Measurements from ENCODE around the gene ARPC4. TPM values are rescaled to one million over a fixed set of nuclear protein-coding genes. Genes with fewer than 3 reads are reported as not detected.

ARPC4 gene
- total RNA-seq, 2 experiments from 2014 or later, result 299 to 300 TPM

DNA sequence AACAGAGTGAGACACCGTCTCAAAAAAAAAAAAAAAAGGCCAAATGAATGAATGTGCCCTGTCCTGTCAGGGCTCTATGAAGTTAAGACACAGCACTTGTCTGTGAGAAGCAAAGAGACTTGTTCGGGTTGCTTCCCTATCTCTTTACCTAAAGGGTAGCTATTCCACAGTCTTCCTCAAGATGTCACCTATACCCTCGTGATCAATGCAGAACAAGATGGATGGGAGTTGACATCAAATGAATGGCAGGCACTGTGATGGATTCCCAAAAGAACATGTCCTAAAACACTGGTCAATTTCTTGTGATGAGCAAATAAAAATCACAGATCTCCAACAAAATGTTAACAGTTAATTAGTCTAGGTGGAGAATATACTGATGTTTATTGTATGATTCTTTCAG is 10.1 kb upstream of the ARPC4 start:
- ChIA-PET CTCF (interaction anchor here (1.0 to 1.1 kb wide), 2 partner anchors 10 to 19 kb away, joined by 3 read pairs; partner anchors contain the start of gene ARPC4), POLR2A (interaction anchor here (1.7 kb wide), 1 partner anchor 10 kb away, joined by 5 read pairs; the partner anchor contains the start of genes ARPC4 and TADA3)

DNA sequence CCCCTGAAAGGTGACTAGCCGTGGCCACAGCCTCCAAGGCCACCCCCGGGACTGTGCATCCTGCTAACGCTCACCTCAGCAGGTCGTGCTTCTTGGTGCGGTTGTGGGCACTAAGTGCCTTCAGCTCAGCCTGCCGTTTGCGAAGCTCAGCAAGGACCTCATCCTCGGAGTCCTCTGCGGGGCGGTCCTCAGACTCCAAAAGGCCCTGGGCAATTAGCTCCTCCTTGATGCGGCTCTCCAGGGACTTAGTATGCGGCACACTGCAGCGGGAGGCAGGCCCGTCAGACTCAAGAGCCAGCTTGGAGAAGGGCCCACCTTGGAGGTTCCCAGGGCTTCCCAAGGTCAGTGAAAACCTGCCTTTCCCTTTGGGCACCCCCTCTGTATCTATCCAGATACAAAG is 8.9 kb upstream of the ARPC4 start:
- CTCF ChIA-PET, result no interaction called here
- POLR2A ChIA-PET, result no interaction called here

DNA sequence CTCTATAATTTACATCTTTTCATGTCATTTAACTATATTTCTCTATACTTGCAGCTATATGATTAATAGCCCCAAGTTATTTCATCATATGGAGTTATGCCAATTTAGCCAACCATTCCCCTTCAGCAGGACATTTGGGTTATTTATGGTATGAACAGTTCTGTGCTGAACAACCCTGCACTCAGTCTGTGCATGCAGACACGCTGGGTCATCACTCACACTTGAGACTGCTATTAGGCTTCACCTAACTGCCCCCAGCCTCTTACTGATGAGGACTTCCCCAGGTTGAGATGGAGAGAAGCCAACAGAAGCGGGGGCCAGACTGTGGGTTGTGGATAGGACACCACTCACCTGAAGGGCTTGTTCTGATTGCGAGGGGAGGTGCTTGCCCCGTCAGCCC is 7.9 kb upstream of the ARPC4 start:
- ChIA-PET POLR2A (no interaction called here), CTCF (no interaction called here)

DNA sequence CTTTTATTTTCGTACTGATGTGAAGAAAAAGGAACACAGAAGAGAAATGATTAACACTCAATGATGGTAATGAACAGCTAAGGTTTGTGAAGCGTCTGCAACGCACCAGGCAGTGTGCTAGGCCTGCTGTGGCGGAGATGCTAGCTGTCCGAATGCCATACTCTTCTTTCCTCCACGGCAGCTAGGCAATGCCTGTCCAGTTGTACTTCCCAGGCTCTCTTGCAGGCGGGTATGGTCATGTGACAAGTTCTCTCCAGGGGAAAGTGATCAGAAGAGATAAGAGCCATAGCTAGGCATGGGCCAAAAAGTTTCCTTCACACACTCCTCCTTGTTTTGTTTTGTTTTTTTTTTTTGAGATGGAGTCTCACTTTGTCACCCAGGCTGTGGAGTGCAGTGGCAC is 7.3 kb upstream of the ARPC4 start:
- POLR2A ChIA-PET, result no interaction called here
- CTCF ChIA-PET, result no interaction called here

DNA sequence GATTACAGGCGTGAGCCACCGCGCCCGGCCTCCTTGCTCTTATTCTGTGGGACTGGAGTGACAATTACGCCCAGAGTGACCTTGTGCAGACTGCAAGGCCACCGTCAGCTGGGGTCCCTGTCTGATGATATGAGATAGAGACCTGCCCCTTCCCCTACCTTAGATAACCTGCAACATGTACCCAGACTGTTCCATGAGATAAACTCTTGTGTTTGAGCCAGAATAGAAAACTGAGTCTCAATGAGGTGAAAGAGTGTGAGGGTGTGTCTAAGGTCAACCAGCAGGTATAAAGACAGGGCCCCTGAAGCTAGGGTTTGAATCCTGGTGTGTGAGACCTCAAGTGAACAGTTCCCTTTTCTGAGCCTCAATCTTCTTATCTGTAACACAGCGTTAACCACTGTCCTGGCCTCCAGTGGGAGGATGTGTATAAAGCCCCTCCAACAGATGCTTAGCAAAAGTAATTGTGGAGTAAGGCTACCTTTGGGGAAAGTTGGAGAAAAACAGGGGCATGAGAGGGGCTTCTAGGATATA is 6.6 kb upstream of the ARPC4 start:
- ChIA-PET POLR2A (no interaction called here), CTCF (no interaction called here)

DNA sequence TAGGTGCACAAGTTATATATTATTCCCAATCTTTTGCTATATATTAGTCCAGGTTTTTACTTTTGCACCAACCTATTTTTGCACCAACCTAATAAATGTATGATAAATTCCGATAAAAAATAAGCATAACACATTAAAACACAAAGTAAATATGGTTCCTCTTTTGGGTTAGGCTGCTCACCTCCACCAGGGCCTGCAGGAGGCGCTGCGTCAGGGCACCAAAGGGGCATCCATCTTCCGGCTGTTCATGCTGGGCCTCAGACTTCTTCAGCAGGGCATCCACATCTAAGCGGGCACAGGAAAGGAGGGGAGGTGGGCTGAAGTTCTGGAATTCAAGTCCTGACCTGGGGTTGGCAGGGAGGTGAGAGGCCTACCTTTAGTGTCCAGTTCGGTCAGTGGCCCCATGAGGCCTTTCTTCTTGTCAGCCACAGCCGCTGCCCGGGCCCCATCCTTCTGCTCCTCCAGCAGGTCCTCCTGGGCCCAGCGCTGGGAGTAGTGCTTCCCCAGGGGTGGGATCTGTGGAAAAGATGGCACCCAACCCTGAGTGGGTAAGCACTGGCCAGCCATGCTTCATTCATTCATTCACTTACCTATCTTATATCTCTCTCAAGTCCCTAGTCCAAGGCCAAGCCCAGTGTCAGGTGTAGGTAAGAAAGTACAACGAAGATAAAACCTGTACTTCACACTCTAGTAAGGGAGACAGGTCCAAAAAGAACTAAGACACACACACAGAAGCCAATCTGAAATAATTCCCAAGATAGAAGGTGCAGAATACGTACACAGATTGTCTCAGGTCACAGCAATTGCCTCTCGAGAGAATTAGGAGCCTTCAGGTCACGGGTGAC is 5.8 kb upstream of the ARPC4 start:
- CTCF ChIA-PET, result interaction anchor here (1.0 kb wide), 1 partner anchor 33 kb away, joined by 3 read pairs; no protein-coding TSS in a partner anchor
- POLR2A ChIA-PET, result no interaction called here

DNA sequence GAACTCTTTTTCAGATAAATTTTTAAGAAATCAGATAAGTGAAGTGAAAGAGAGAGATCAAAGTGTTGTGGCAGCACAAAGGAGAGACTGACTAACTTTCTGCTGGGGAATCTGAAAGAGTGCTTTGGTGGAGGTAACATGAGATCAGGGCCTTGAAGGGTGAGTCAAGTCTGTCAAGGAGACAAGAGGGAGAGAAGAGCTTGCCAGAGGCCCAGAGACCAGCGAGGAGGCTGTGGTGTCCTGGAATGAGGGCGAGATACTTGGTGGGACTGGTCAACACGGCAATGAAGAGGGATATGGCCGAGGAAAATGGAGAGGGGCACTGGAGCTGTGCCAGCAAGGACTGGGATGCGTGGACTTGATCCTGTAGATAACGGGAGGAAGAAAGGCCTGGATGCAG is 5.2 kb upstream of the ARPC4 start:
- ChIA-PET POLR2A (no interaction called here), CTCF (interaction anchor here (1.0 kb wide), 1 partner anchor 34 kb away, joined by 3 read pairs; no protein-coding TSS in a partner anchor)

DNA sequence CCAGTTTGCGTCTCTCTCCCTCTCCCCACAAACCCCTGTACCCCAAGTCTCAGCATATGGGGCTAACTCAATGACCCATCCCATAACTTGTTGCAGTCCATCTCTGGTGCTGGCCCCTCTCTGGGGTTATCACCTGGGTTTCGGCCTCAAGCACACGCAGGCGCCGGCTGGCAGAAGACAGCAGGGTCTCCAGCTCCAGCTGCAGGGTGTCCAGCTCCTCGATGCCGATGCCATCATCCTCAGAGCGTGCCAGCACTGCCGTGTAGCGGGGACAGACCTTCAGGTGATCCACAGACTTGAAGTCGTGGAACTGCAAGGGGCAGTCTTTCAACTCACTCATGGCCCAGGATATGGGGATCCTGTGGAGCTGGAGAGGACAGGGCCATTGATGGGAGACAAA is 1.8 kb upstream of the ARPC4 start:
- ChIA-PET POLR2A (interaction anchor here (1.3 kb wide), 1 partner anchor 11 kb away, joined by 5 read pairs; no protein-coding TSS in a partner anchor), CTCF (interaction anchor here (0.7 to 1.9 kb wide), 3 partner anchors 11 to 64 kb away, joined by 3 to 6 read pairs (median 3); partner anchors contain the start of gene BRPF1)

DNA sequence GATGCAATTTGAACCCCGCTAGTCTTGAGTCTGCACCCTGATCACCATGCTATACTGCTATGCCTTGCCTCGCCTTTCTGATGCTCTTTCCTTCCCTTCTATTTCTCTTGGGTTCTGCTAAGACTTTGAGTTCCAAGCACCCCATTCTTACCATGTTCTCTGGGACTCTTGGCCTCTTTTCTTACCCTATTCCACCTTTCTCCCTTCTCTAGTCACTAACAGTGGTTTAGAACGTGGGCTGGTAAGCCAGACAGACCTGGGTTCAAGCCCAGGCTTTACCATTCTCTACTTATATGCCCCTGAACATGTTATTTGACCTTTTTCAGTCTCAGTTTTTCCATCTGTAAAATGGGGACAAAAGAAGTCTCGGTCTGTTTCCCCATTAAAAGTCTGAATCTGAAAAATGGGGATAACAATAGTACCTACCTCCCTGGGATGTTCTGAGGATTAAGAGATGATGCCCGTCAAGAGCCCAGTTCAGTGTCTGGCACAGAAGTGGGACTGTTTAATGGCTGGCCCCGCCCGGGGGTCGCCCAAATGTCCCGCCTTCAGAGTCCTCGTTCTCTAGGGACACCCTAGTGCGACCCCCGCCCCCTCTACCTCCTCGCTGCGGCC is 985 bp upstream of the ARPC4 start:
- ChIA-PET CTCF (interaction anchor here (0.7 to 2.0 kb wide), 4 partner anchors 11 to 61 kb away, joined by 3 to 11 read pairs (median 4); partner anchors contain the start of gene BRPF1), POLR2A (interaction anchor here (0.8 to 2.0 kb wide), 9 partner anchors 10 to 395 kb away, joined by 3 to 19 read pairs (median 4); partner anchors contain the start of genes EMC3, JAGN1 and TTLL3)

DNA sequence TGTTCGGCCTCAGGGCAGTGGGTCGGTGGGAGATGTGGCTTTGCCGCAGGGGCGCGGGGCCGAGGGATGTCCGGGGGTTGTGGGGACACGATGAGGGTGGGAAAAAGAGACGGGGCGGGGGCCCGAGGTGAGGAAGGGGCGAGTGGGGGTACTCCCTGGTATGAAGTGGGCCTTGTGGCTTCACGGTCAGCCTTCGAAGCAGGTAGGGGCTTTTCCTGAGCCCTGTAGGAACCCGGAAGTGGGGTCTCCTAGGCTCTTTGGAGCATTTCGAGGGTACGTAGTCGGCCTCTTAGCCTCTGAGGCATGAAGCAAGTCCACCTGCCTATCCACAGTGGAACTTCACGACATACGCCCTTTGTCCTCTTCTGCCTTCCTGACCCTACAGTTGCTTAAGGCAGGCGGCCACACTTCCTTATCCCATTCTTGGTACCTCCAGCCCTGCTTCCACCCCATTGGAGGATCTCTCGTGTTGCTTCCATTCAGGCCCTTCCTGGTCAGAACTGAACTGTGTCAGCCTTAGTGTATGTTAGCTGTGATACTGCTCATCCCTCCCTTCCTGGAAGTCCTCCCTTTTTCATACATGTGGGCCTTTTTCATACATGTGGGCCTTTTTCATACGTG is 389 bp downstream of the ARPC4 start:
- ChIA-PET CTCF (interaction anchor here (0.7 to 2.0 kb wide), 5 partner anchors 11 to 65 kb away, joined by 3 to 11 read pairs (median 5); no protein-coding TSS in a partner anchor), POLR2A (interaction anchor here (0.7 to 2.0 kb wide), 12 partner anchors 11 to 396 kb away, joined by 3 to 19 read pairs (median 4); partner anchors contain the start of genes BRPF1, EMC3, JAGN1 and OGG1)

DNA sequence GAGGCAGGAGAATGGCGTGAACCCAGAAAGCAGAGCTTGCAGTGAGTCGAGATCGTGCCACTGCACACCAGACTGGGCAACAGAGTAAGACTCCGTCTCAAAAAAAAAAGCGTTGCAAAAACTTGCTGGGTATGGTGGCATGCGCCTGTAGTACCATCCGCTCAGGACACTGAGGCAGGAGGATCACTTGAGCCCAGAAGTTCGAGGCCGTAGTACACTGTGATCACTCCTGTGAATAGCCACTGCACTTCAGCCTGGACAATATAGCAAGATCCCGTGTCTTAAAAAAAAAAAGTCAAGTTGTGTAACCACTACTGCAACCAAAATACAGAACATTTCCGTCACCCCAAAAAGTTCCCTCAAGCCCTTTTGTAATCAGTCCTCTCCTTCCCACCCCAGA is 1.5 kb downstream of the ARPC4 start:
- CTCF ChIA-PET, result interaction anchor here (1.5 to 1.9 kb wide), 2 partner anchors 14 to 66 kb away, joined by 5 read pairs; no protein-coding TSS in a partner anchor
- POLR2A ChIA-PET, result interaction anchor here (0.6 to 0.8 kb wide), 2 partner anchors 16 to 151 kb away, joined by 3 to 7 read pairs; no protein-coding TSS in a partner anchor

DNA sequence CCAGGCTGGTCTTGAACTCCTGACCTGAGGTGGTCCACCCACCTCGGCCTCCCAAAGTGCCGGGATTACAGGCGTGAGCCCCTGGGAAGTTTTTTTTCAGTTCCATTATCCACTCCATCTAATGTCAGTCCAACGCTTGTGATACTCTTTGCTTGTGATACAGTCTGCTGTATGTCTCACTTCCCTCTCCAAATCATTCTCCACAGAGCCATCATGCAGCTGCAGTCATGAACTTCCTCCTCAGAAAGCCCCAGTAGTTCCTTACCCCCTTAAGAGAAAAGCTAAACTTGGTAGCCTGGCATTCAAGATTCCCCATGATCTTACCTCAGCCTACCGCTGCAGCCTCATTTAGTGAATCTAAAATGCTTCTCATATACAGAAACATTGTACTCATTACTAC is 2.3 kb downstream of the ARPC4 start:
- CTCF ChIA-PET, result interaction anchor here (1.2 to 1.5 kb wide), 2 partner anchors 13 to 34 kb away, joined by 4 to 5 read pairs; no protein-coding TSS in a partner anchor
- POLR2A ChIA-PET, result interaction anchor here (0.6 kb wide), 1 partner anchor 14 kb away, joined by 3 read pairs; no protein-coding TSS in a partner anchor

DNA sequence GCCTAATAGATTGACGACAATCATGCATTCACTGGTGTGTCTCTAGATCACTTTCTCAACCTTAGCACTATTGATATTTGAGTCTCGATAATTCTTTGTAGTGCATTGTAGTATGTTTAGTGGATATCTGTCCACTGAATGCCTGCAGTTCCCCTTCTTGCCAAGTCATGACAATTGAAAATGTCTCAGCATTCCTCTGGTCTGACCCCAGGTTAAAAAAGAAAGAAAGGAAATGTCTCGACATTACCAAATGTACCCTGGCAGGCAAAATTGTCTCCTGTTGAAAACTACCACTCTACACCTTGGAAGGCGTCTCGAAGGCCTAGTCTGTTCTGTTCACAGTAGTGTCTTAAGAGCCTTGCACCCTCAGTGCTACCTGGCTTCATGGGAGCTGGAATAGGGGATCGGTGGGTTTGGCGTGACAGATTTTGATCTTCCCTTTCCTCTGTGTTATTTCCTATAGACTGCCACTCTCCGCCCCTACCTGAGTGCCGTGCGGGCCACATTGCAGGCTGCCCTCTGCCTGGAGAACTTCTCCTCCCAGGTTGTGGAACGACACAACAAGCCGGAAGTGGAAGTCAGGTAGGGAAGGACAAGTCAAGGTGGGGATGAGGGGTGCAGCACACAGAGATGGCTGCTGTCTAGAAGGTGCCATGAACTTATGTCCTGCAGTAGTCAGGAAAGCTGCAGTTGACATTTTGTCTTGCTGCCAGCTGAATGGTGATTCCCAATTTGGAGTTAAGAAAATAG is 4.5 kb downstream of the ARPC4 start:
- ChIA-PET CTCF (interaction anchor here (0.7 kb wide), 1 partner anchor 23 kb away, joined by 5 read pairs; no protein-coding TSS in a partner anchor), POLR2A (interaction anchor here (0.6 kb wide), 1 partner anchor 281 kb away, joined by 3 read pairs; no protein-coding TSS in a partner anchor)

DNA sequence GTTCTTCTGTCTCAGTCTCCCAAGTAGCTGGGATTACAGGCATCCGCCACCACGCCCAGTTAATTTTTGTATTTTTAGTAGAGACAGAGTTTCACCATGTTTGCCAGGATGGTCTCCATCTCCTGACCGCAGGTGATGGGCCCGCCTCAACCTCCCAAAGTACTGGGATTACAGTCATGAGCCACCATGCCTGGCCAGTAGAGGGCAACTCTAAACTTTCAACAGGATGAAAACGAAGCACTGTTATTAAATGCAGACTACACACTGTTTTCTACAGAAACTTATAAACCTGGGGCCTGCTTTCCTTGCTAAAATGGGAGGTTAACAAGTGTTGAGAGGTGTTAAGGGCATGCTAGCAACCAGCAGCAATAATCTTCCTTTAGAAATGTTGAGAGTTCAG is 7.6 kb downstream of the ARPC4 start:
- ChIA-PET CTCF (interaction anchor here (1.4 kb wide), 1 partner anchor 13 kb away, joined by 3 read pairs; no protein-coding TSS in a partner anchor), POLR2A (no interaction called here)

DNA sequence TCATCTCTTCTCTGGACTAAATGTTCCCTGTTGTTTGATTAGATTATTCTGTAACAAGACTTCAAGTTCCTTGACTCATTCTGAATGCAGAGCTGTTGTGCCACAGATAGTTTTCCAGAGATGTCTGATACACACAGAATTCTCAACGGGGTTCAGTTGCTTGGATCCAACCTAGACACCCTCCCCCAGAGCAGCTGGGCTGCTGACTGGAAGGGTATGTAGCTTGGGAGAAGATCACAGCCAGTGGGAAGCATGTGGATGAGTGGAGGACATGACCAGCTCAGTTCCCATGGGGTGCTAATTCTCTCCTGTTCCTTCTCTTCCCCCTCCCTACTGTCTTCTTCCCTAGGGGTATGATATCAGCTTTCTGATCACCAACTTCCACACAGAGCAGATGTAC is 10.6 kb downstream of the ARPC4 start:
- ChIA-PET POLR2A (no interaction called here), CTCF (interaction anchor here (1.1 kb wide), 1 partner anchor 32 kb away, joined by 3 read pairs; no protein-coding TSS in a partner anchor)

DNA sequence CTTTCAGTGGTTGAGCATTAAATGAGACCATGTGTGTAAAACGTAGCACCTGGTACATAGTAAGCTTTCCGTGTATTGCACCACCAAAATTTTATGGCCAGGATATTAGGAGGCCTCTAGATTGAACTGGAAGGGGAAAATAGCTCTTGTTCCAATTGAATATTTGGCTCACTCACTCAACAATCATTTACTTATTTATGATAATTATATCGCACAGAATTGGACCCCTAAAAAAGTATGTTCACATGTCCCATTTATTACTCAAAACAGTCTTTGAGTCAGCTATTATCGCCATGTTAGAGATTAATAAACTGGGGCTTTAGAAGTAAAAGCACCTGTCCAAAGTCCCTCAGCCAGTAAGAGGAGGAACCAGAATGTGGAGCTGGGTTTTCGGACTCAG is 12.1 kb downstream of the ARPC4 start:
- ChIA-PET POLR2A (no interaction called here), CTCF (interaction anchor here (1.9 to 2.1 kb wide), 2 partner anchors 12 to 28 kb away, joined by 4 to 6 read pairs; partner anchors contain the start of genes ARPC4 and TADA3)

DNA sequence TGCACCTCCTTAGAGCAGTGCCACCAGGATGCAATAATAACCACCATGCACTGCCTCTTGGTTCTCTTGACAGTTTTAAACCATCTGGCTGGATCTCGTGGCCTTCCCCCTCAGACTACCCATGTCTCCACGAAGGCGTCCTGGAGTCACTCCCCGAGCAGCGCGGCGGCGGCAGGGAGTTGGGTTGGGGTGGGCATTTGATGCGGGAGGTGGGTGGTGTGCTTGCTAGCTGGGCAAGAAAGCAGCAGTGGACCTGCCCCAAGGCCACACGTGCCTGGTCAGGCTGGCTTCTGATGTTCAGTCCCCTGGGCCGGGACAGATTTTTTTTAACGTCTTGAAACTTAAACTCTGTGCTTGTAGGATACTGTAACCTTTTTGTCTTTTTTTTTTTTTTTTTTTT is 13.3 kb downstream of the ARPC4 start:
- POLR2A ChIA-PET, result interaction anchor here (0.6 kb wide), 1 partner anchor 43 kb away, joined by 4 read pairs; no protein-coding TSS in a partner anchor

More for the DNA sequence above, 13.3 kb downstream of the ARPC4 start:
- CTCF ChIA-PET, result interaction anchor here (0.6 to 2.1 kb wide), 3 partner anchors 13 to 65 kb away, joined by 3 to 6 read pairs (median 4); partner anchors contain the start of genes ARPC4 and TADA3
